Gastroesophageal sphincter (tissue), 4 donors: Measurements from ENCODE around the gene COL4A6. TPM values are rescaled to one million over a fixed set of nuclear protein-coding genes. Genes with fewer than 3 reads are reported as not detected.

Experiments
- ATAC-seq: fragments of 150-250 bp; one replicate; pipeline ENCODE4 v1.9.1; 2016; ENCODE audit warnings: mild to moderate bottlenecking, moderate library complexity
- H3K27ac ChIP-seq, 4 donors: fragments of 200-600 bp; sonication (generic) in 3 of 4; 1 replicate in 3 of 4; 2 replicates in 1 of 4; pipeline ENCODE4 v1.5.1; 2016 to 2019
- H3K27me3 ChIP-seq: fragments of 200-600 bp; sonication (generic); one replicate; pipeline ENCODE4 v1.5.1; 2019
- H3K36me3 ChIP-seq, 2 donors: fragments of 200-600 bp; sonication (generic); one replicate each; pipeline ENCODE4 v1.5.1; 2019; ENCODE audit warnings: control low read depth in 1 of 2
- H3K4me1 ChIP-seq, 3 donors: fragments of 200-600 bp; sonication (generic); 1 replicate in 2 of 3; 2 replicates in 1 of 3; pipeline ENCODE4 v1.5.1; 2016 to 2019; ENCODE audit warnings: control low read depth in 2 of 3
- H3K4me3 ChIP-seq, 2 donors: fragments of 200-600 bp; sonication (generic); one replicate each; pipeline ENCODE4 v1.5.1; 2019; ENCODE audit warnings: mild to moderate bottlenecking in 1 of 2, moderate library complexity in 1 of 2
- H3K9me3 ChIP-seq, 3 donors: fragments of 200-600 bp; sonication (generic); one replicate each; pipeline ENCODE4 v1.5.1; 2017 to 2019; ENCODE audit warnings: control low read depth in 2 of 3
- CTCF ChIP-seq, 4 experiments: fragments of 200-600 bp in 2 of 4; fragments of 450-650 bp in 2 of 4; sonication (generic) in 1 of 4; IDR thresholded peaks; one replicate each; pipeline ENCODE4 v1.5.1; 2017 to 2019; ENCODE audit warnings: antibody characterized with exemption in 4 of 4, mild to moderate bottlenecking in 2 of 4, moderate library complexity in 2 of 4
- EP300 ChIP-seq: sonication (generic); formaldehyde crosslinking; IDR thresholded peaks from one replicate; pipeline ENCODE4 v1.6.1; 2017; ENCODE audit warnings: antibody characterized with exemption, mild to moderate bottlenecking
- POLR2A ChIP-seq, 2 donors: fragments of 450-650 bp; IDR thresholded peaks; one replicate each; pipeline ENCODE4 v1.6.1; 2017; ENCODE audit warnings: antibody characterized with exemption in 2 of 2, mild to moderate bottlenecking in 2 of 2, moderate library complexity in 1 of 2
- POLR2AphosphoS5 ChIP-seq: sonication (generic); formaldehyde crosslinking; IDR thresholded peaks from one replicate; pipeline ENCODE4 v1.6.1; 2017; ENCODE audit warnings: antibody characterized with exemption
- WGBS, 2 donors: methylation state at CpG; one replicate each; pipeline ENCODE4 v1.1.5; 2018; ENCODE audit warnings: low coverage in 1 of 2; 5-methylcytosine and 5-hydroxymethylcytosine counted together
- total RNA-seq, 4 donors: library from RNA; depleted of rRNA; stranded (reverse); fragments of >200 nt; gene quantifications; one replicate each; pipeline ENCODE4 v1.1.0, GENCODE V29; 2016

Gene COL4A6
- total RNA-seq, 4 donors from 2014 or later = 103 to 369 (median 213) TPM

DNA sequence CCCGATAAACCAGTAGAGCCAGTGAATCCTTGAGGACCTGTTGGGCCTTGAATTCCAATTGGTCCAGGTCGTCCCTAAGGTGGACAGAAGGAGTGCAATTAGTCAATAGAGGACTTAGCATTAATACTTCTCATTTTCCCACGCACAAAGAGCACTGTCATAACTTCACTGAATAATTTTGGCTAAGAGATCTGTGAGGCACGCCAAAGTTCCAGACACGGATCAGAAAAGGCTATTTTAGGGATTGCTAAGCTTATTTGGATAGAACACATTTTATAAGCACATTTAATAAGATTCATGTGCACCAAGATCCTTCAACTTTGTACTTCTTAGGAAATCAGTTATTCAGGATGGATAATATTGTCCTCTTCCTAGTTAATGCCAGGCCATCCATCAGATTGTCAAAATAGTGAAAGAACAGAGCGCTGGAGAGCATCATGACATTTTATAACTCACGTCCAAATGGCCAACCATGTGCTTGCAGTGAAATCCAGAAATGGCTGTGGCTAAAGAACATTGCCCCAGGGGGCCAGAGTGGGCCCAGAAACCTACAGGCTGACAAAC is 216.8 kb downstream of the COL4A6 start:
- H3K4me3 ChIP-seq = peak overlapping the region in 1 of 2 donors; percentile 24
- H3K36me3 ChIP-seq = no peaks in the 10 kb centered on the region
- no peak for TF ChIP-seq POLR2A (IDR thresholded peaks at IDR 0.05)
- no peak for TF ChIP-seq EP300
- no peak for TF ChIP-seq CTCF (IDR thresholded peaks at IDR 0.05)
- TF ChIP-seq POLR2AphosphoS5 = peak; percentile 84
- H3K4me1 ChIP-seq = peaks cover 5 to 76% (median 8%) of the 10 kb centered on the region in 3 donors
- H3K27ac ChIP-seq = peak overlapping the region; percentile 20 to 76 (median 71)
- no peaks in the 10 kb centered on the region for H3K27me3 ChIP-seq
- no peaks in the 10 kb centered on the region for H3K9me3 ChIP-seq
- peak; percentile 56 for ATAC-seq
- 12 to 46% methylated on average over 3 to 6 of the region's 7 CpGs for WGBS, 2 donors

DNA sequence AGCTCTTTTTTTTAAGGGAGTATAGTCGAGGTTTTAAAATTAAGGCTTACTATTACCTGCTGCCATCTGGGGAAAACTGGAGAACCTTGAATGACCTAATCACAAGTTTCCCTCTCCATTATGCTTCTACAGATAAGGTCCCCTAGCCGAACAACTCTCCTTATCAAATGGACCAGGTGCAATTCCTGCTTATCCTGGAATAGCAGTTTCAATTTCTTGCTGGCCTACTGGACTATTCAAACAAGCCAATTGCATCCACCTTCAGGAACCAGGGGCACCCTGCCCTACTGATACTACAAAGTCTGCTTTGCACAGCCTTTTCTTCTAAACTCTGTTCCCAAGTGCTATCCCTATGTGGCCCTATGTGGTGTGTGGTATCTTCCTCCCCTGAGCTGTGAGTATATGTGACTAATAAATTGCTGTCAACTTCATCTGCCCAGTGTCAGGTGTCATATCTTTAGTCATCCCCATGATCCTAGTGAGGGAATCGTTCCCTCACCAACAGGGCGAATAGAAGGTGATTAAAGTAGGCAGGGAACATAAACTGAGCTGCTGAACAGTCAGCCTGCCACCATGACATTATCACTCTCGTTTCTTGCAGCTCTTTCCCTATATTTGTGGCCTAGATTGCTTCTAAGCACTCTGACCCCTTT is 218.1 kb downstream of the COL4A6 start:
- TF ChIP-seq CTCF (IDR thresholded peaks at IDR 0.05) (no peak), POLR2A (IDR thresholded peaks at IDR 0.05) (no peak), POLR2AphosphoS5 (no peak), EP300 (no peak)
- peaks cover 5 to 78% (median 8%) of the 10 kb centered on the region in 3 donors for H3K4me1 ChIP-seq
- no peaks in the 10 kb centered on the region for H3K9me3 ChIP-seq
- no peak for ATAC-seq
- WGBS, 2 donors = 53 to 100% methylated on average over 1 to 5 of the region's 5 CpGs
- H3K27me3 ChIP-seq = no peaks in the 10 kb centered on the region
- H3K4me3 ChIP-seq = peak overlapping the region in 1 of 2 donors; percentile 24
- peak overlapping the region; percentile 20 to 76 (median 71) for H3K27ac ChIP-seq
- no peaks in the 10 kb centered on the region for H3K36me3 ChIP-seq

GRCh38 chrX:108217876-108218275 is 220.3 kb downstream of the COL4A6 start:
- peaks cover 0 to 70% (median 5%) of the 10 kb centered on the region in 3 donors for H3K4me1 ChIP-seq
- TF ChIP-seq CTCF (IDR thresholded peaks at IDR 0.05) = no peak
- TF ChIP-seq POLR2A (IDR thresholded peaks at IDR 0.05) = no peak
- no peak for TF ChIP-seq POLR2AphosphoS5
- TF ChIP-seq EP300 = no peak
- ATAC-seq = peak; percentile 23
- H3K4me3 ChIP-seq = peak overlapping the region in 1 of 2 donors; percentile 14
- H3K36me3 ChIP-seq = peaks cover 0 to 3% of the 10 kb centered on the region in 2 donors
- H3K27me3 ChIP-seq = no peaks in the 10 kb centered on the region
- peak overlapping the region in 3 of 4 donors; percentile 18 to 66 (median 53) for H3K27ac ChIP-seq
- no peaks in the 10 kb centered on the region for H3K9me3 ChIP-seq
- 20% methylated on average over 1 of the region's 3 CpGs; no CpG with 5 or more reads in 1 of the 2 donors for WGBS, 2 donors

GRCh38 chrX:108216919-108217571 is 221.2 kb downstream of the COL4A6 start:
- peak; percentile 84 for TF ChIP-seq POLR2AphosphoS5
- TF ChIP-seq EP300 = no peak
- Histone ChIP-seq H3K4me3 (no peak overlapping the region), H3K9me3 (no peaks in the 10 kb centered on the region), H3K27ac (peak overlapping the region in 3 of 4 donors; percentile 53 to 66 (median 65)), H3K4me1 (peaks cover 0 to 62% (median 5%) of the 10 kb centered on the region in 3 donors), H3K36me3 (peaks cover 0 to 3% of the 10 kb centered on the region in 2 donors), H3K27me3 (no peaks in the 10 kb centered on the region)
- WGBS, 2 donors = 66% methylated on average over 2 of the region's 3 CpGs; no CpG with 5 or more reads in 1 of the 2 donors
- peak; percentile 59 for ATAC-seq

- H3K4me3 ChIP-seq = no peak overlapping the region
- WGBS, 2 donors = no CpG with 5 or more reads among the region's 1 CpG
- H3K4me1 ChIP-seq = peaks cover 0 to 57% (median 5%) of the 10 kb centered on the region in 3 donors
- TF ChIP-seq POLR2A (IDR thresholded peaks at IDR 0.05) = no peak
- TF ChIP-seq EP300 = no peak
- TF ChIP-seq CTCF (IDR thresholded peaks at IDR 0.05) = no peak
- TF ChIP-seq POLR2AphosphoS5 = no peak
- peak overlapping the region in 3 of 4 donors; percentile 53 to 66 (median 65) for H3K27ac ChIP-seq
- peaks cover 0 to 3% of the 10 kb centered on the region in 2 donors for H3K36me3 ChIP-seq
- H3K27me3 ChIP-seq = no peaks in the 10 kb centered on the region
- no peak for ATAC-seq
- H3K9me3 ChIP-seq = no peaks in the 10 kb centered on the region
These were observed 221.8 kb downstream of the COL4A6 start for GRCh38 chrX:108216405-108216804.
